GM12878 (cell line): ENCODE data around the gene DOCK1. TPM values are rescaled to one million over a fixed set of nuclear protein-coding genes. Genes with fewer than 3 reads are reported as not detected.

Source experiments
- ATAC-seq: fragments of 200-7000 bp; cut with Tn5 transposase; 3 replicates; pipeline ENCODE4 v1.9.1; 2020; ENCODE audit warnings: mild to moderate bottlenecking, moderate library complexity
- BruUV-seq: library from RNA; stranded (reverse); fragments of 400-500 nt; replicated peaks from 2 replicates; lab custom pipeline; 2021; lab: Mats Ljungman, UMichigan
- CTCF ChIA-PET: fragments of 300-600 bp; sonication (Branson Sonifier 250); formaldehyde crosslinking; extraction: SDS; loops from one replicate; lab custom pipeline; 2021; ENCODE audit warnings: inconsistent platforms; lab: Yijun Ruan, JAX
- POLR2A ChIA-PET: fragments of 350-600 bp; formaldehyde crosslinking; extraction: SDS; loops from one replicate; lab custom pipeline; 2021; ENCODE audit warnings: inconsistent platforms; lab: Charles Lee
- RAD21 ChIA-PET: fragments of 300-600 bp; sonication (Branson Sonifier 250); formaldehyde crosslinking; loops from one replicate; lab custom pipeline; 2023; ENCODE audit warnings: antibody characterized with exemption; ENCODE audit not compliant: unreplicated experiment; lab: Charles Lee
- SMC1A ChIA-PET: fragments of 300-600 bp; sonication (Branson Sonifier 250); formaldehyde crosslinking; loops from one replicate; lab custom pipeline; 2023; ENCODE audit not compliant: unreplicated experiment, uncharacterized antibody; lab: Charles Lee
- DNase-seq: peaks from one replicate; pipeline ENCODE4 v3.0.0-alpha.2; 2011; ENCODE audit warnings: low read depth, low spot score
- FAIRE-seq: peaks from 3 replicates; lab custom pipeline; 2011; peaks lifted over from hg19 to GRCh38; lab: Jason Lieb, UNC
- H2AFZ ChIP-seq: 2 replicates; pipeline ENCODE4 v1.6.0; 2011; ENCODE audit warnings: low read depth, low read length, control low read depth; ENCODE audit not compliant: control insufficient read depth
- H3K27ac ChIP-seq: 2 replicates; pipeline ENCODE4 v1.5.1; 2011; ENCODE audit warnings: control low read depth; ENCODE audit not compliant: control insufficient read depth, insufficient read depth
- H3K27me3 ChIP-seq, 2 experiments: replicated peaks in 1 of 2; 2 replicates each; pipeline versions ENCODE4 v1.6.0 to v1.6.1; 2011; ENCODE audit warnings: low read length in 1 of 2; ENCODE audit not compliant: control insufficient read depth in 2 of 2, insufficient read depth in 2 of 2
- H3K36me3 ChIP-seq, 2 experiments: 2 replicates each; pipeline ENCODE4 v1.5.1; 2011; ENCODE audit warnings: low read length in 1 of 2; ENCODE audit not compliant: control insufficient read depth in 2 of 2, insufficient read depth in 2 of 2
- H3K4me1 ChIP-seq: 2 replicates; pipeline ENCODE4 v1.6.1; 2011; ENCODE audit warnings: mild to moderate bottlenecking, low read length, moderate library complexity, mixed read lengths; ENCODE audit not compliant: control insufficient read depth, insufficient read depth
- H3K4me2 ChIP-seq: 2 replicates; pipeline ENCODE4 v1.6.0; 2011; ENCODE audit warnings: control low read depth; ENCODE audit not compliant: control insufficient read depth, insufficient read depth
- H3K4me3 ChIP-seq: fragments of 200-600 bp; sonication (generic); 2 replicates; pipeline ENCODE4 v1.5.1; 2016
- H3K79me2 ChIP-seq: 2 replicates; pipeline ENCODE4 v1.6.0; 2011; ENCODE audit warnings: low read length; ENCODE audit not compliant: control insufficient read depth, insufficient read depth
- H3K9ac ChIP-seq: 2 replicates; pipeline ENCODE4 v1.8.0; 2011; ENCODE audit warnings: low read length, control low read depth, mixed read lengths; ENCODE audit not compliant: control insufficient read depth, insufficient read depth
- H3K9me3 ChIP-seq: replicated peaks from 3 replicates; pipeline ENCODE4 v1.5.1; 2011; ENCODE audit warnings: mild to moderate bottlenecking, low read length; ENCODE audit not compliant: control insufficient read depth, insufficient read depth
- H4K20me1 ChIP-seq: 2 replicates; pipeline ENCODE4 v1.6.0; 2011; ENCODE audit not compliant: control insufficient read depth, insufficient read depth
- ATF2 ChIP-seq: IDR thresholded peaks from 2 replicates; pipeline ENCODE4 v1.6.1; 2012; ENCODE audit warnings: low read length, inconsistent platforms
- BMI1 ChIP-seq: fragments of 450-650 bp; IDR thresholded peaks from 2 replicates; pipeline ENCODE4 v1.6.1; 2016; ENCODE audit warnings: mild to moderate bottlenecking, moderate library complexity, borderline replicate concordance
- CHD1 ChIP-seq: IDR thresholded peaks from 2 replicates; pipeline ENCODE4 v1.6.1; 2012; ENCODE audit warnings: low read depth, low read length, improper control_type of control experiment
- CTCF ChIP-seq, 3 experiments: IDR thresholded peaks in 2 of 3; conservative IDR thresholded peaks in 1 of 3; 2 replicates each; pipeline ENCODE4 v1.5.1; 2011; ENCODE audit warnings: low read depth in 3 of 3, low read length in 3 of 3, mild to moderate bottlenecking in 3 of 3, control low read depth in 2 of 3, moderate library complexity in 2 of 3, inconsistent platforms in 1 of 3, mixed read lengths in 1 of 3; ENCODE audit not compliant: control insufficient read depth in 2 of 3, insufficient read depth in 1 of 3; ENCODE audit errors: extremely low read depth in 1 of 3
- DPF2 ChIP-seq: fragments of 450-650 bp; IDR thresholded peaks from 2 replicates; pipeline ENCODE4 v1.6.1; 2017; ENCODE audit warnings: mild to moderate bottlenecking
- ELK1 ChIP-seq: IDR thresholded peaks from 2 replicates; pipeline ENCODE4 v1.6.1; 2012; ENCODE audit warnings: low read depth, low read length, improper control_type of control experiment
- JUND ChIP-seq: IDR thresholded peaks from 2 replicates; pipeline ENCODE4 v1.6.1; 2012; ENCODE audit warnings: low read depth, mild to moderate bottlenecking, low read length, improper control_type of control experiment, moderate library complexity
- KAT2A ChIP-seq: conservative IDR thresholded peaks from 2 replicates; pipeline ENCODE4 v1.6.1; 2011; ENCODE audit warnings: low read depth, low read length; ENCODE audit not compliant: control insufficient read depth
- KDM1A ChIP-seq: fragments of 200-600 bp; sonication (generic); IDR thresholded peaks from 2 replicates; pipeline ENCODE4 v1.6.1; 2016; ENCODE audit warnings: borderline replicate concordance
- LARP7 ChIP-seq: fragments of 450-650 bp; IDR thresholded peaks from 2 replicates; pipeline ENCODE4 v1.6.1; 2017; ENCODE audit warnings: mild to moderate bottlenecking
- NBN ChIP-seq: fragments of 450-650 bp; IDR thresholded peaks from 2 replicates; pipeline ENCODE4 v1.6.1; 2016
- PAX8 ChIP-seq: fragments of 450-650 bp; IDR thresholded peaks from 2 replicates; pipeline ENCODE4 v1.6.1; 2017; ENCODE audit warnings: mild to moderate bottlenecking, moderate library complexity
- POLR2AphosphoS5 ChIP-seq: IDR thresholded peaks from 2 replicates; pipeline ENCODE4 v1.6.1; 2011; ENCODE audit warnings: mild to moderate bottlenecking, low read length, inconsistent platforms
- TCF7 ChIP-seq: IDR thresholded peaks from 2 replicates; pipeline ENCODE4 v1.6.1; 2014; ENCODE audit warnings: antibody characterized with exemption, borderline replicate concordance
- ZNF687 ChIP-seq: fragments of 450-650 bp; IDR thresholded peaks from 2 replicates; pipeline ENCODE4 v1.6.1; 2017; ENCODE audit warnings: mild to moderate bottlenecking, moderate library complexity
- WGBS: methylation state at CpG from one replicate; pipeline ENCODE4 v1.1.6; 2016; ENCODE audit warnings: low lambda C conversion rate; ENCODE audit not compliant: insufficient replicate concordance, insufficient coverage; ENCODE audit errors: missing lambda C conversion rate; 5-methylcytosine and 5-hydroxymethylcytosine counted together
- in situ Hi-C: fragments of 300-500 bp; cut with MboI; formaldehyde crosslinking; loops from 9 replicates; pipeline ENCODE4 v1.14.3; 2018; ENCODE audit warnings: mixed read lengths
- intact Hi-C: fragments of 100-400 bp; cut with micrococcal nuclease; formaldehyde crosslinking; loops from one replicate; pipeline ENCODE4 v1.14.2; 2022; ENCODE audit not compliant: unreplicated experiment
- polyA plus RNA-seq, 11 experiments: library from polyadenylated mRNA; depleted of rRNA in 4 of 11; unstranded in 6 of 11; stranded (reverse) in 5 of 11; fragments of >200 nt; fragmentation: Nextera tagmentation in 4 of 11; fragmentation: Illumina TruSeq in 1 of 11; extraction: Ambion mirVana in 4 of 11; extraction: Trizol in 1 of 11; gene quantifications; 1 replicate in 1 of 11; 2 replicates in 10 of 11; pipeline versions ENCODE4 v1.2.1 to v1.2.3, GENCODE V29; 2011 to 2016; ENCODE audit warnings: inconsistent platforms in 2 of 11, missing spikeins in 2 of 11, low read depth in 1 of 11
- total RNA-seq, 4 experiments: library from RNA; depleted of rRNA in 3 of 4; stranded (reverse); fragments of >200 nt in 3 of 4; fragmentation: Illumina TruSeq in 1 of 4; extraction: Trizol in 1 of 4; gene quantifications; 2 replicates each; pipeline versions ENCODE4 v1.2.1 to v1.2.3, GENCODE V29; 2013 to 2021

Gene DOCK1
- total and polyA plus RNA-seq, 10 of the 15 experiments (the other 5 are each of a cell fraction or from before 2014, with no cell fraction given) = 0.05 to 0.18 TPM; not detected in 8

GRCh38 chr10:127151541-127151940 is 246.3 kb downstream of the DOCK1 start (continued):
- no peak for TF ChIP-seq CTCF (IDR thresholded peaks at IDR 0.05 in 2 of 3, conservative IDR thresholded peaks at IDR 0.05 in 1 of 3; ENCODE audit: control insufficient read depth in 2 of 3, extremely low read depth in 1 of 3, insufficient read depth in 1 of 3, low read depth in 3 of 3, low read length in 3 of 3)
- TF ChIP-seq, all 136 proteins: peak for 0

- ChIA-PET CTCF (no interaction called here), SMC1A (no interaction called here), POLR2A (no interaction called here), RAD21 (no interaction called here)
- 34% methylated on average over 9 of the region's 9 CpGs for WGBS
- H3K79me2 ChIP-seq = no peaks in the 10 kb centered on the region
- FAIRE-seq (no peak), DNase-seq (no peak), ATAC-seq (no peak)
- H3K4me3 ChIP-seq = no peak overlapping the region
- BruUV-seq = no TSS peak
- H2AFZ ChIP-seq = no peak overlapping the region
- intact Hi-C loops (no loop called here), in situ Hi-C loops (no loop called here)
- H3K4me1 ChIP-seq = no peaks in the 10 kb centered on the region
- no peak overlapping the region for H3K9ac ChIP-seq
- no peaks in the 10 kb centered on the region for H3K36me3 ChIP-seq
- no peak overlapping the region for H3K4me2 ChIP-seq
- no peaks in the 10 kb centered on the region for H3K9me3 ChIP-seq
- no peaks in the 10 kb centered on the region for H3K27me3 ChIP-seq
- H3K27ac ChIP-seq = no peak overlapping the region
- H4K20me1 ChIP-seq = no peaks in the 10 kb centered on the region
- TF ChIP-seq ZNF687 (no peak), ATF2 (no peak), JUND (no peak), TCF7 (no peak), LARP7 (no peak), KAT2A (no peak), POLR2AphosphoS5 (no peak), BMI1 (no peak), DPF2 (no peak), KDM1A (no peak), ELK1 (no peak), NBN (no peak), CHD1 (no peak), PAX8 (no peak)
These were observed 246.9 kb downstream of the DOCK1 start for GRCh38 chr10:127151981-127152699.
